ENCODE data around the gene BFSP2.
"Not testable (repeated sequence)": the region's sequence is repeated elsewhere in the genome, so short reads cannot be mapped to it uniquely, and the experiment has no call there.

Gene BFSP2

DNA sequence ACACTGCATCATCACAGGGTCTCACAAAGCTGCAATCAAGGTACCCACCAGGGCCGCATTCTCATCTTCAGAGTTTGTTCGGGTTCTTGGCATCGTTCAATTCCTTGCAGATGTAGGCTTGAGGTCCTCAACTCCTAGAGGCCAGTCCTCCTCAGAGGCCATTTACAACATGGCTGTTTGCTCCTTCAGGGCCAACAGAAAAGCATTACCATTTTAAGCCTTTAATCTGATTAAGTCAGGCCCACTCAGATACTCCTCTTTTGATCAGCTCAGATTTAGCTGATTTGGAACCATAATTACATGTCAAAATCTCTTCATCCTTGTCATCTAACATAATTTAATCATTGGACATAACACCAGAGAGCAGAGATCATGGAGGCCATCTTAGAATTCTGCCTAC, 55.4 kb downstream of the BFSP2 start:
- DNase-seq (ENCODE audit: low read depth in 4 of 4, low spot score in 1 of 4), result no peak

DNA sequence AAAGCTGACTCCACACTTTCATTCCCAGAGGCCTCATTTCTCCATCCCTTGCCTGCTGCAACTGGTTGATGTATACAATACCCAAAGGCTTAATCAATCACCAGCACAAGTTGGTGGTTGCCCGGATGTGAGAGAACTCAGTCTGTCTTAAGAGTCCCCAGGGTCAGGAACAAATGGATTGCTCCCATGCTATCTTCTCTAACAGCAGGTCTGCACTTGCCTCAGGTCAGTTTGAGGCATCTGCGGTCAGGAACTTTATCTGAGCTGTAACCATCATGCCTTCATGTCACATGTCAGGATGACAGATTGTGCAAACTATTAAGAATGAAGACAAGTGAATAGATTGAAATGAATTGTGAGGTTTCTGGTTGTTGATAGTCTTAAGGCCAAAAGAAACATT, 56.1 kb downstream of the BFSP2 start:
- DNase-seq (ENCODE audit: low read depth in 4 of 4, low spot score in 1 of 4), result no peak

DNA sequence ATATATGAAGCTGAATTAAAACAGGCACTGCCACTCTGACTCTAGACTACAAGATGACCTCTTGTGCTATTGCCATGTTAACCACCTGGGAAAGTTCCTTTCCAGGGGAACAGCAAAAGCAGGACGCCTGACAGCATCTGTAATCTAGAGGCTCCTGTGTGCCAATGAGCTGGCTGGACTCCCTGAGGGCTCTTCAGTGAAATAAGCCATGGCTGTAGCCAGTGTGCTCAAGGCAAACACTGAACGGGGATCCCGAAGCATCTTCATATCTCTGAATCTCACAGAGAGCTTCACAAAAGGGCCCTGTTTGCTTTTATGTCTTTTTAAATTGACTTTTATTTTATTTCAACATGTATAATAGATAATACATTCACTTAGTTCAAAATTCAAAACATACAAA, 57.2 kb downstream of the BFSP2 start:
- DNase-seq (ENCODE audit: low read depth in 4 of 4, low spot score in 1 of 4), result no peak

DNA sequence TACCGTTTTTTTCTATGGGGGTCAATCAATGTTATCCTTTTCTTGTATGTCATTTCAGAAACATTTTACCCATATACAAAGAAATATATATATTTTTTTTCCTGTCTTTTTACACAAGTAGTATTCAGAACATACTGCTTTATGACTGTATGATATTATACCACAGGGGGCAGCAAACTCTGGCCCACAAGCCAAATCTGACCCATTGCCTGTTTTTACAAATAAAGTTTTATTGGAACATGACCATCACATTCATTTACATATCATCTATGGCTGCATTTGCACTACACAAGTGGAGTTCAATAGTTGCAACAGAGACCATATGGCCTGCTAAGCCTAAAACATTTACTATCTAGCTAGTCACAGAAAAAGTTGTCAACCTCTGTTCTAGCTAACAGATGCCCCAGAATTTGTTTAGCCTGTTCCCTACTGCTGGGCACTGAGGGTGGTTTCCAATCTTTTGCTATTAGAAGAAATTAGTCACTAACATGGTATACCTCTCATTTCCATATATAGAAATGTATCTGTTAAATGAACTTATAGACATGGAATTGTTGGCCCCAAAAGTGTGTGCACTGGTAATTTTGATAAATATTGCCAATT, 57.7 kb downstream of the BFSP2 start:
- DNase-seq (ENCODE audit: low read depth in 4 of 4, low spot score in 1 of 4), result no peak

DNA sequence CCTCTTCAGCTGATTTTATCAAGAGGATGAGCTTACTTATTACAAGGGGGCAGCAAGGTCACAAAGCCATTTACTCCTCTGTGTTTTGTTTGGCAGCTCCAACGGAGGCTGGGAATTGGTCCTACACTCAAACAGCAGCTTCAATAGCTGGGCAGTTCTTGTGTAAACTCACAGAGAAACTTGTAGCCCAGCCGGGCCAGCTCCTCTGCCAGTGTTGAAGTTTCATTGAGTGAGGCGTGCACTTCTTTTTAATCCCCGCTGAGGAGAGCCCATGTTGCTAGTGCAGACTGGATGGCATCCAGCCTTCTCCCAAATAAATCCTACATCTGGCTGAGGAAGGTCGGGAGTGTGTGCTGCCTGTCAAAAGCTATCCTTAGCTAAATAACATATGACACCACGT, 59.5 kb downstream of the BFSP2 start:
- no peak for DNase-seq (ENCODE audit: low read depth in 4 of 4, low spot score in 1 of 4)

DNA sequence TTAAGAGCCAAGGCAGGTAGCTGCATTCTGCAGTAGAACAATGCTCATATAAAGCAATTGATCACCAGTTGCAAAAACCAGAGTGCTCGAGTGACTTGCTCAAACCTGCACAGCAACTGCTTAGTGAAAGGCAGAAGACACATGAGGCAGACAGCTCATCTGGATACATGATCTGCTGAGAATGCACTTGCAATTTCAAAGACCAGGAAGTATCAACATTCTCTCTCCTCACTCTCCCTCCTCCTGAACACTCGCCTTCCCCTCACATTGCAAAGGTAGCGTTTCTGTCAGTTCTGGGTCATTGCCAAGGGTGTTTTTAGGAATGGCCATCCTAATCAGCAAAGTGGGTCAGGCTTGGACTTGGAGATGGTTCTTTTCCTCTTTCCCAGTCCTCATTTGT, 61.0 kb downstream of the BFSP2 start:
- DNase-seq (ENCODE audit: low read depth in 4 of 4, low spot score in 1 of 4), result no peak

DNA sequence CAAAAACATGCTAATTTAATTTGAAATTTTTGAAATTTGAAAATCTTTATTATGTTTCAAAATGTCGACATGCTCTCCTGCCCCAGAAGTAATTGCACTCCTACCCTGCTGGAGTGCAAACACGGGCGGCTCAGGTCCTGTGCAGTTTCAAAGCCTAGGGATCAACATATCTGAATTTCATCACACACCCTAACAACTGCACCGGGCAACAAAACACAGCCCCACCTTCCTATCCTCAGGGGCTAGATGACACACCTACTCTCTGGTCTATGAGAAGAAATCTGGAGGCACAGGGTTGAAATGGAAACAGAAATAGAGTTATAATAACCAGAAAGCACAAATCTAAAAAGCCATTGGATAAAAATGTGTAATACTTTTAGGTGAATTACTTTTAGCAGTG, 61.4 kb downstream of the BFSP2 start:
- DNase-seq (ENCODE audit: low read depth in 4 of 4, low spot score in 1 of 4), result no peak

DNA sequence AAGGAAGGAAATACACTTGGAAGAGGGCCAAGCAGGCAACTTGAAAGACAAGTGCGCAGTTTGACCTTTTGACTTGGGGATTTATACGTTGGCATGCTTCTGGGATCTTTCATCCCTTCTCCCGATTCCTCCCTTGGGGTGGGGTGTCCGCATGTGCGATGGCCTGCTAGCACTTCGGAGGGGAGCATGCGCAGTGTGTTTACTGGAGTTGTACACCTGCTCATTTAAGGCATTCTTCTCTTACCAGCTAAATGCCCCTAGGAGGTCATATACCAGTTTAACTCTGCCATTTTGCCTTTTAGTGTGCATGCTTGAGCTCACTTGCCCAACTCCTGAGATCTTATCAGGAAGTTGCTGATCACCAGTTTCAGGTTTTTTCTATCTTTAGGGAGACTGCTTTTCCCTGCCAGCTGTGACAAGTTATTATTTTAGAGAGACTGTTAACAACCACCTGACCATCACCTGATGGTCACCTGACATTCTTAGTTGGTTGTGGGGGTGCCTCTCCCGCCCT, 63.5 kb downstream of the BFSP2 start:
- DNase-seq (ENCODE audit: low read depth in 4 of 4, low spot score in 1 of 4), result no peak

DNA sequence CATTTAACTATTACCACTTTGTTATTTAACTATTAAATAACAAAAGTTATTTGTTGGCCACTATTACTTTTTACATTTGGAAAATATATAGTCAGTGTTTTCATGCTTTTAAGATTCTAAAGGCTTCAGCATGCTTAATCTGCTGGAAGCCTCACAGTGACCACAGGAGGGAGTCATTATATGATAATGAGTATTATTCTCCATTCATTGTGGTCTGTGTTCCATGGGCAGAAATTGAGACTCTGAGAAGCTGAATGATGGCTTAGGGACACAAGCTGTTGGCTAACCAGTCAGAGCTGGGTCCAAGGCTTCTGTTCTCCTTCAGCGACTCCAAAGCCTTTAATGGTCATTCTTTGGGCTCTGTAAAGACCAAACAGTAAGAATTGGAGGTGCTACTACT, 64.7 kb downstream of the BFSP2 start:
- no peak for DNase-seq (ENCODE audit: low read depth in 4 of 4, low spot score in 1 of 4)

DNA sequence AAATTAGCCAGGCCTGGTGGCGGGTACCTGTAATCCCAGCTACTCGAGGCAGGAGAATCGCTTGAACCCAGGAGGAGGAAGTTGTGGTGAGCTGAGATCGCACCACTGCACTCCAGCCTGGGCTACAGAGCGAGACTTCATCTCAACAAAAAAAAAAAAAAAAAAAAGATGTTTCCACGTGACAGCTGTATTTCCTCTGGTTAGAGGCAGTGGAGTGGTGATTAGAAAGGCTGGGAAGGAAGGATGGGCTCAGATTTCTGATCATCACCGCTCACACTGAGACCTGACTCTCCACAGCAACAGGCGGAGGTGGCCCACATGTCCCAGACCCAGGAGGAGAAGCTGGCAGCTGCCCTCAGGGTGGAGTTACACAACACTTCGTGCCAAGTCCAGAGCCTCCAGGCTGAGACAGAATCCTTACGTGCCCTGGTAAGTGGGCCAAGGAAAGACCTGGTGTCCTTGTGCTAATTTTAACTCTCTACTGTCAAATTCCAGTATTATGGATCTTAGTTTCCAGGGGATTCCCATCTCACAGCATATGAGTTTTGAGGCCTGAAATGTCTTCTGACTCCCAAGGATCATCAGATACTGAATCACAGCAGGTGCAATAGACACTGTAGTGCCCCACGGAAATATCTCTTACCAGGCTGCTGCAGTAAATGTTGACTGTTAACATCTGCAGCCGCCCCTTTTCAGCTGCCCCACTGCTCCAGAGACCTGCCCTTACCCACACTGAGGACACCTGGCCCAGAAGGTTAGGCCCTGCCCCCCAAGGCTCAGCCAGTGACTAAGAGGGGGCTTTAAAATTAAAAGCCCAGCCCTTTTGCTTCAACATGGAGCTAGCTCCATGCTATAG, 66.9 kb downstream of the BFSP2 start:
- no peak for DNase-seq (ENCODE audit: low read depth in 4 of 4, low spot score in 1 of 4)

DNA sequence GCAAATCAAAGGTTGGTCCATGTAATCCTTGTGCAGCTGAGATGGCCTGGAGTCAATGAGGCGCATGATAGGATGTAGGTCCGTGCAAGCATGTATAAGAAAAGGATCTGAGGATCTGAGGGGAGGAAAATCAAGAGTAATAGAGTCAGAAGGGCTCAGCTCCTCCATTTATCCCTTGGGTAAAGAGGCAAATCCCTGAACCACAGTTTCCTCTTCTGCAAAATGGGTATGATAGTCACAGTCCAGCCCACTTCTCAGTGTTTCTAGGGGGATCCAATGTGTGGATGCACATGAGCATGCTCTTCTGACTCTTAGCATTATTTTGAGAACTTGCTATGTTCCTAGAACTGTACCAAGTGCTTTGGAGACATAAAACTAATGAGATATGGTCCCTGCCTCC, 67.9 kb downstream of the BFSP2 start:
- no peak for DNase-seq (ENCODE audit: low read depth in 4 of 4, low spot score in 1 of 4)

DNA sequence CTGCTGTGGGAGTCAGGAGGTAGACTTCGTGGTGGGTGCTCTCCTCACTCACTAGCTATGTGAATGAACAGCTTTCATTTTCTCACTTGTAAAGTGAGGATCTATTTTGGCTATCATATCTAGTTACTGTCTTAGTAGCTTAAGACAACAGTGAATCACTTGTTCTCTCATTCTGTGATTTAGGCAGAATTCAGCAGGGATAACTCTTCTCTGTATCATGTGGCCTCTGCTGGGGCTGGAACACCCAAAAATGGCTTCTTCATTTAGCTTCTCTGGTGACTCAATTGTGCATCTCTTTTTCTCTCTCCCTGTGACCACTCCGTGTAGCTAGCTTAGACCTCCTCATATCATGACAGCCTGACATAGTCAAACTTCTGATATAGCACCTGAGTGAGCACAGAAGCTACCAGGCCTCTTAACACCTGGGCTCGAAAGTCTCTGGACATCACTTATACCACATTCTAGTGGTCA, 68.4 kb downstream of the BFSP2 start:
- DNase-seq (ENCODE audit: low read depth in 4 of 4, low spot score in 1 of 4), result no peak

DNA sequence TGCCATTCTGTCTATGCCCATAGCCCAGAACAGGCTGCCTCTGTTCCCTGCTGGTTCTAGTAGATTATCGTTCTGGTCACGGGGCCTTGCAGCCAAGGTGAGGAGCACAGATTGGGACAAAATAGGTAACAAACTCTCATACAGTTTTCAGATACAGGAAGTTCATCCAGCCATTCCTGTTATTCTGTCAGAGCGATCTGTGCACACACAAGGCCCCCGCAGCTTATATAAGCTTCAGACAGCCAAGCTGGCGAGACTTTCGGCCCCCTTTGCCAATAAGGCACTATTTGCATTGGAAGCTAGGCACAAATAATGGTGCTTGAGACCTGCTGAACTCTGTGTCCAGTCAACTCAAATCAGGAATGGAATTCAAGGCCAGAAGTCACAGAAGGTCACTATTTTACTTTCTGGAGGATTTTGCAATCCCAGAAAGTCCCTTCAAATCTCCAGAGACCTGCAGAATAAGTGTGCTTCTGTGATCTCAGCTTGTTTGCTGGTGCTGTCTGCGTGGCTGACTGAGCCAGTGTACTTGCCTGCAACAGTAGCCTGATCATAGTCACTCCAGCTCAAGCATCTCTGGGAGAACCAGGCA, 69.4 kb downstream of the BFSP2 start:
- no peak for DNase-seq (ENCODE audit: low read depth in 4 of 4, low spot score in 1 of 4)

DNA sequence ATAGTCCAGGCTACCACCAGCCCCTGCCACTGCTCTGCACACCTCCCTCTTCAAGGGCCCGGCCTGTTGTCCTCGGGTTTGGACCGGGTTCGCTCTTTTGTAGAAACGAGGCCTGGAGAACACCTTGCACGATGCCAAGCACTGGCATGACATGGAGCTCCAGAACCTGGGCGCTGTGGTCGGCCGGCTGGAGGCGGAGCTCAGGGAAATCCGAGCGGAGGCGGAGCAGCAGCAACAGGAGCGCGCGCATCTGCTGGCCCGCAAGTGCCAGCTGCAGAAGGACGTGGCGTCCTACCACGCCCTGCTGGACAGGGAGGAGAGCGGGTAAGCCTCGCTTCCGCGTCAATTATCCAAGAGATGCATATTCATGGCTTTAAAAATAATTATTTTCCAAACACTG, 72.4 kb downstream of the BFSP2 start:
- DNase-seq (ENCODE audit: low read depth in 4 of 4, low spot score in 1 of 4), result no peak

DNA sequence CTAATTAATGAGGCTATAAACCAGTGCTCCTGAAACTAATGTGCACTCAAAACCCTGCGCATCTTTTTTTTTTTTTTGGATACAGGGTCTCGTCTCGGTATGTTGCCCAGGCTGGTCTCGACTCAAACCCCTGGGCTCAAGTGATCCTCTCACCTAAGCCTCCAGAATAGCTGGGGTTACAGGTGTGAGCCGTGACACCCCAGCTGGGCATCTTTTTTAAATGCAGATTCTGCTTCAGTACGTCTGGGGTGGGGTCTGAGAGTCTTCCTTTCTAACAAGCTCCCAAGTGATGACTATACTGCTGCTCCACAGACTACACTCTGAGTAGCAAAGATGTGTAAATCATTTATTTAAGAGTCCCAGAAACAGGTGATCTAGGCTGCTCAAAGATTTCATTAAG, 73.0 kb downstream of the BFSP2 start:
- DNase-seq (ENCODE audit: low read depth in 4 of 4, low spot score in 1 of 4), result no peak

DNA sequence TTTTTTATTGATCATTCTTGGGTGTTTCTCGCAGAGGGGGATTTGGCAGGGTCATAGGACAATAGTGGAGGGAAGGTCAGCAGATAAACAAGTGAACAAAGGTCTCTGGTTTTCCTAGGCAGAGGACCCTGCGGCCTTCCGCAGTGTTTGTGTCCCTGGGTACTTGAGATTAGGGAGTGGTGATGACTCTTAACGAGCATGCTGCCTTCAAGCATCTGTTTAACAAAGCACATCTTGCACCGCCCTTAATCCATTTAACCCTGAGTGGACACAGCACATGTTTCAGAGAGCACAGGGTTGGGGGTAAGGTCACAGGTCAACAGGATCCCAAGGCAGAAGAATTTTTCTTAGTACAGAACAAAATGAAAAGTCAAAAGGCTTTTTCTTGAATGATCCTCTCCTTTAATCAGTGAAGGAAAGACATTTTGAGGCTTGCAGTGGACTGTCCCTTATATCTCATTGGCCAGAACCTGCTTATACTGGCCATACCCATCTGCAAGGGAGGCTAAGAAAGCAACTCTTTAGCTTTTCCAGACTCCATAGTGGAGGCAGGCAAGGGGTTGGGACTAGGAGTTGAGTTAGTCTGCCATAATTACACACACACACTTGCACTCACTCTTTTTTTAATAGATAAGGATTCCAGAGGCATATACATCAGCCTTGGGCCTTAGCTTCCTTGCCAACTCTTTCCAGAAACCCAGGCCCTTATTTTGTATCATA, 73.8 kb downstream of the BFSP2 start:
- not testable (repeated sequence) for DNase-seq (ENCODE audit: low read depth in 4 of 4, low spot score in 1 of 4)

DNA sequence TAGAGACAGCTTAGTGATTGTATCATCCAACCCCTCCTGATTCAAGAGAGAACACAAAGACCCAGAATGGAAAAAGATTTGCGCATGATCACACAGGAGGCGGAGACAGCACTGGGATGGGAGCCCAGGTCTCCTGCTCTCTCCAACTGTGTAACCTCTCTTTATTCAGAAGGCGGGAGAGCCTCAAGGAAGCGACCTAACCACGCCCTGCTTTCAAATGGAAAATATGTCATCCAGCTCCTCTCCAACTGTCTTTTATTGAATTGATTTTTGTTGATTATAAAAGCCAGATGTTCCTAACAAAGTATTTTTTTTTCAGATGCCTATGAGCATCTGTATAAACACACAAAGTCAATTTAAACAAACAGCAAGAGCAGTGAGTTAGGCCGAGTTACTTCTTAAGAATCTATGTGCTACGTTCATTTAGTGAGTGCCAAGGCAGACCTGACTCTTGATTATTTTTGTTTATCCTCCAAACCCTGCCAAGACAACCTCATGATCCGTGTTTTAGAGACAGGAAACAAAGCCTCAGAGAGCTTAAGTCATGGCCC, 74.5 kb downstream of the BFSP2 start:
- DNase-seq (ENCODE audit: low read depth in 4 of 4, low spot score in 1 of 4), result no peak

DNA sequence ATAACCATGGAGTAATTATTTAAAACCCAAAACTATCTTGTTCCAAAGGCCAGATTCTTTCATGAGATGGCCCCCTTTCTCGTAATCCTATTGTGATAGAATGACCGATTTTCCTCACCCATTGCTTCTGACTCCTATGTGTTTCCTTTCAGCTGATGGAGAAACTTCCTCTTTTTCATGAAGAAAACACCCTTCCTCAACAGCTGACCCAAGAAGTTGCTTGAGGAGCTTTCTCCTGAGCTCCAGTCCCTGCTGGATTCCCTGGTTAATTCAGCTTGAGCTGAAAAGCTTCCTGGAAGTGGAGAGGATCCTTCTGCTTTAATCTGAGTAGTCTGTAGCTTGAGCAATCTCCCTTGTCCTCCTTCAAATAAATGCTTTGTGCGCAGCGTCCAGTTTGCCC, 75.0 kb downstream of the BFSP2 start:
- no peak for DNase-seq (ENCODE audit: low read depth in 4 of 4, low spot score in 1 of 4)

DNA sequence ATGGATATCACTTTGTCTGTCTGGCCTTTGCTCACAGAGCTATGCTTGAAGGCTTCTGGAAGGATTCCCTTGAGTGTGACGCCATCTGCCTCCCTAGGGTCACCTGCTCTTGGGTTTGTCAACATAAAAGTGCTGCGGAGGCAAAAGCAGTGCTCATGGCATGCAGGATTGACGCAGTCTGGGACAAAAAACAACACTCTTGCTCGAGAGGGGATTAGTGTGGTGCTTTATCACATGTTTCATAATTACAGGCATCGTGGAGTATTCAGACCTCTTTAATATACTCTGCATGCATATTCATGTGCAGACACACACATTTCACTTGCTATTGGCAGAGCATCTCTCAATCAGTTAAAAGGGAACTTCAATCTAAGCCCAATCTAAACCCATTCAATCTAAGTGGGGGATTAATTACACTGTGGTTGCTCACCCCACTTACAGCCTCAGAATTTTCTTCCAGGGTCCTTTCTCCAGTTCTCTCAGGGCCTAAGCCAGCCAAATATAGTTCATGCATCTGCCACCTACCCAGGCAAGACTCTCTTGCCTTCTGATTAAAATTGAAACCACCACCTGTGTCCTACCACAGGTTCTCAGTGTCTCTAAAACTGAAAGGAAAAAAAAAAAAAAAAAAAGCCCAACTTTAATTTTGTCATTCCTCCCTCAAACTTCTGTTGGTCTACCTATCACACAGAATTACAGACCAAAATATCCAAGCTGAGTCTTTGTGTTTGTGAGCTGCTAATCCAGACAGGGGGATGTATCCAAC, 75.6 kb downstream of the BFSP2 start:
- no peak for DNase-seq (ENCODE audit: low read depth in 4 of 4, low spot score in 1 of 4)

DNA sequence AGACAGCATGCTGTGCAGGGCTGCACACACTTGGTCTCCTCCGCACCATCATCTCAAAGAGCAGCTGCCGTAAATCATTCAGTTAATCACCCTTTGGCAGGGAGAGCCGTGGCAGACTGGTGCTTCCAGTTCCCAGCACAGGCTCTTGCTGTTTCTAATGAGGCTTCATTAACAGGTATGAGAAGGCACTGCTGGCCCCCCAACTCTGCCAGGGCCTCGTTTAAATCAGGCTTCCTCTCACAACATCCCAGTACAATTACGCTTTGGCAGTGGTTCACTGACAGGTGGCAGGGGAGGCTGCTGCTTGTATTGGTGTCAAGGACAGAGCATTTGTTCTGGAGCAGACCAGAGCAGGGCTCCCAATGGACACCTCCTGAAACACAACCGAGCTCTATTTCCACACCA, 77.1 kb downstream of the BFSP2 start:
- DNase-seq (ENCODE audit: low read depth in 4 of 4, low spot score in 1 of 4), result no peak

DNA sequence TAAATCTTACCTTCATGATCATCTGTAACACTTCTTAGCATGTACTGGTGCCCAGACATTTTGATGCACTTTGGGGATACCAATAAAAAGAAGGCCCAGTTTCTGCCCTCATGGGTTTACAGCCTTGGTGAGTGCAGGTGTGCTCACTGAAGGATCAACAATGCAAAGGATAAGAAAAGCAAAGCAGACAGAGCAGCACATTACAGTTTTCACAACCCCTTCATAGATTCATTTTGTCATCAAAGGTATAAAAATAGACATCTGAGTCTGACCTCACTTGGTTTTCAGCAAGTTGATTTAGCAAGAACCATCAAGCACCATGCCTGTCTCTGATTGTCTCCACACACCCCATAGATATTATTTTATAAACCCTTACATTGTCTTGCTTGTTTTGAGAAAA, 77.6 kb downstream of the BFSP2 start:
- no peak for DNase-seq (ENCODE audit: low read depth in 4 of 4, low spot score in 1 of 4)
